Measurements from ENCODE around the gene ZDHHC7. TPM values are rescaled to one million over a fixed set of nuclear protein-coding genes. Genes with fewer than 3 reads are reported as not detected.
"Not testable (repeated sequence)": the region's sequence is repeated elsewhere in the genome, so short reads cannot be mapped to it uniquely, and the experiment has no call there.

Gene ZDHHC7
- total RNA-seq, 1 experiment from 2014 or later, result 46.2 TPM

GRCh38 chr16:84953190-84953746 lies 58.1 kb downstream of the ZDHHC7 start:
- in situ Hi-C loops (cut with HindIII; ENCODE audit: low sequenced_read_pairs), result no loop called here
- no peak for DNase-seq (ENCODE audit: low spot score)

DNA sequence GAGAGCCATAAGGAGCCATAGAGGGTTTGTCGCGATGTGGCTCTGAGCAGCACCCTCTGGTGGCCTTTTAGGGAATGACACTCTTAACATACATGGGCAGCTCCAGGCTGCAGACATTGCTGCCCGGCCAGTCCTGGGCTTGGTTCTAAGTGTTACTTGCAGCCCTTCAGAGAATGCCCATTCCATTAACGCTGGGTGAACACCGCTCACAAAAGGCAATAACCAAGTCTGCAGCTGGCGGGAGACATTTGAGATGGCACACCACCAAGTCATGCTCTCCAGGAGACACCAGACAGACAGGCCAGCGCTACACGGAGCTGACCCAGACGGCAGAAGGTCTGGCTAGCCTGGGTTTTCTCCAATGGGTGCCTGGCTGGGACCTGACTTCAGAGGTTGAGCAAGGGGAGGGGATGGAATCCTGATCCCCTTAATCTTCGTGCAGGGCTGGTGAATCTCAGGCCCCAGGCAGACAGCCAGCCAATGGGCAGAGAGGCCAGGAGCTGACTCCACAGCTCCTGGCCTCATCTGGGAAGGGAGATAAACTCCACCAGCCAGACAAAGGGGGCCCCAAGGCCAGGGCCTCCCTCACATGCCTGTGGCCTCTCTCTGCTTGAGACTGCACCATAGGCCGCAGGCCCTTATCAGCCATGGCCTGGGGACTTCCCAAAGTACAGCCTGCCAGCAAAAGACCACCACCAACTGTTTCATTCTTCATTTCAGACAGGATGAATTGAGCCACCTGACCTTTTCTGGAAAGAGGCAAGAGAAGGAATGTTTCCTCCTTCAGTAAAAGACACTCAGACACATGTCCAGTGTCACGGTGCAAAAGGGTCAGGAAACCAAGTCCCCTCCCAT lies 58.8 kb downstream of the ZDHHC7 start:
- DNase-seq (ENCODE audit: low spot score), result peak; percentile 89
- in situ Hi-C loops (cut with HindIII; ENCODE audit: low sequenced_read_pairs), result no loop called here

- in situ Hi-C loops (cut with HindIII; ENCODE audit: low sequenced_read_pairs), result no loop called here
- no peak for DNase-seq (ENCODE audit: low spot score)
Measured at GRCh38 chr16:84950906-84951305, 60.4 kb downstream of the ZDHHC7 start.

DNA sequence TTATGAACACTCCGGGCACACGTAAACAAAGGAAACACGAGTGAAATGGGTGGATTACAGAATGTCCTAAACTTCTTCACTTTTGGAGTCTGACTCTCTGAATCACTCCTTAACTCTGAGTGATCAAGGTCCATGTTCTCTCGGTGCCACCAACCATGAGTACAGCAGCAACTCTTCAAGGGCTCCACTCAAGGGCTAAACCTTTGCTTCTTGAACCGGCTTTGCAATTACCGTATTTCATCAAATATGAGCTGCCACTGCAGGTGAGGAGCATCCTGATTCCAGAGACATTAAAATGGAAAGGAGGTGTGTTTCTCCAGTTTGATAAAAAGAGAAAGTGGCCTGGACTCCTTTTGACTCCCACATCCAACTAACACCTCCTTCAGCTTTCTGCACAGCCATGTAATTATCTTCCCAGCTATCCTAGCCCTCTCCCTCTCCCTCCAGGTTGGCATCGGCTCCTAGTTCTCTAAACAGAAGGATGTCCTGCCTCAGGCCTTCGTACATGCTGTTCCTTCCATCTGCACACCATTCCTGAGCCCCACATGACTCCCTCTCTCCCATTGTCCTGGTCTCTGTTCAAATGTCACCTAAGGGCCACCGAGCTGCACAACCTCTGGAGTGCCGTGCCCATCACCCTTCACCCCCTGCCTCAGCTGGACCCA lies 61.4 kb downstream of the ZDHHC7 start:
- in situ Hi-C loops (cut with HindIII; ENCODE audit: low sequenced_read_pairs), result no loop called here
- DNase-seq (ENCODE audit: low spot score), result no peak

- in situ Hi-C loops (cut with HindIII; ENCODE audit: low sequenced_read_pairs), result no loop called here
- DNase-seq (ENCODE audit: low spot score), result no peak
Measured at GRCh38 chr16:84948851-84949610, 62.3 kb downstream of the ZDHHC7 start.

GRCh38 chr16:84947996-84948850 lies 63.1 kb downstream of the ZDHHC7 start:
- DNase-seq (ENCODE audit: low spot score), result no peak
- in situ Hi-C loops (cut with HindIII; ENCODE audit: low sequenced_read_pairs), result no loop called here

- peak; percentile 31 for DNase-seq (ENCODE audit: low spot score)
- in situ Hi-C loops (cut with HindIII; ENCODE audit: low sequenced_read_pairs), result no loop called here
Measured at GRCh38 chr16:84947022-84947421, 64.3 kb downstream of the ZDHHC7 start.

DNA sequence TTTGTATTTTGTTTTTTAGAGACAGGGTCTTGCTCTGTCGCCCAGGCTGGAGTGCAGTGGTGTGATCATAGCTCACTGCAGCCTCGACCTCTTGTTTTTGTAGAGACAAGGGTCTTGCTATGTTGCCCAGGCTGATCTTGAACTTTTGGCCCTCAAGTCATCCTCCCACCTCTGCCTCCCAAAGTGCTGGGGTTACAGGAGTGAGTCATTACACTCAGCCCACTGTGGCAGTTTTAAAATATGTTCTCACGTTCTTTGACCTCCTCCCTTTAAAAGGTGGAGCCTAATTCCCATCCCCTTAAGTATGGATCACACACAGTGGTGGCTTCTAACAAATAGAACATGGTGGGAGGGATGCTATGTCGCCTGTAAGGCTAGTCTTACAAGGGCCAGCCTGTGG lies 67.7 kb downstream of the ZDHHC7 start:
- DNase-seq (ENCODE audit: low spot score), result no peak
- in situ Hi-C loops (cut with HindIII; ENCODE audit: low sequenced_read_pairs), result no loop called here

GRCh38 chr16:84942786-84943185 lies 68.5 kb downstream of the ZDHHC7 start:
- in situ Hi-C loops (cut with HindIII; ENCODE audit: low sequenced_read_pairs), result no loop called here
- DNase-seq (ENCODE audit: low spot score), result no peak

DNA sequence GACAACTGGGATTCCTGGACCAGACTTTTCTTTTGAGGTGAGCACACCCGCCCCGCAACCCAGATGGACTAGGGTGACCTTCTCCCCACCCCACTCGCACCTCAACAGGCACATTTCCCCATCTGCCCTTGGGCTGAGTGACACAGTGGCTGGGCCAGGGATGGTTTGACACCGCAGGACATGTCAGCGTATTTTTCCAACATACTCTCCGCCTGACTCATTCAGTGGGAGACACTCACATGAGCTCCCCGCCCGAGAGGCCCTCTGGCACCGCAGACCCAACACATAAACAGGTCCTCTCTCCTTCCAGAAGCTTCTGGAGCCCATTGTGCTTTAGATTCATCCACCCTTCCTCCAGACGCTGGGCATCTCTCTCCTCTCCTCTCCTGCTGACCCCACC lies 69.4 kb downstream of the ZDHHC7 start:
- no peak for DNase-seq (ENCODE audit: low spot score)
- in situ Hi-C loops (cut with HindIII; ENCODE audit: low sequenced_read_pairs), result no loop called here

DNA sequence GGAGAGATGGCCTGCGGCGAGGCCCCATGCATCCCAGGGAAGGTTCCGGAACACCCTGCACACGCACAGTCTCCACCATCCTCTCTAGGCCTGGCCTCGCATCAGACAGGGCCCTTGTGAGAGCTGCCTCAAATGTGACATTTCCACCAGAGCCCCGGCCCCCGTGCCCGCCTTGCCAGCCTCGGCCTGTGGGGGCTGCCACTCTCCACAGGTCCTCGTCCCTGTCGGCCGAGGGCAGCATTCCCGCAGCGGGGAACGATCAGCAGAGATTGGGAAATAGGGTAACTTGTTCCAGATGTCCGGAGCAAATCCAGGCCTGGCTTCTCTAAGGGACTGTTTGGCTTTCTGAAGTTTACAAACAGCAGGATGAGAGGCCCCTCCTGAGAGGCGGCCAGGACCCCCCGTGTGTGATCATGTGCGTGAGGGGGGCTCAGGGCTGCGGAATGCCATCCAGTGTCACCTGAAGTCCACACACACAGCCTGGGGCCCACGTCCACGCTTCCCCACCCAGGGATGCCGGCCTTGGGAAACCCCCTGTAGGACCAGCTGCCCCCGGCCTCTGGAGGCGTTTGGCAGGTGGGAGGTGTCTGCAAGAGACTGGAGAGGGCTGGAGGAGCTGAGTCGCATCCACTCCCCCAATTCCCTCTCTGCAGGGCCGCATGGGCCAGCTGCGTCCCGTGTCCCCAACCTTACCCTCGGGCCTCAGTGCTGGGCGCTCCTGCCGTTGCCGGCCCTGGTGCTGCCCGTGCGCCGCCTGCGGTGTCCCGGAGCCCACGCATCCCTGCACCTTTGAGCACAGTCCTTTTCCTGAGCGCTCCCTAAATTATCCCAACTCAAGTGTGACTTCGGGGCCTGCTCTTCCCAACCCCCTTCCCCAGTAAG lies 70.4 kb downstream of the ZDHHC7 start:
- in situ Hi-C loops (cut with HindIII; ENCODE audit: low sequenced_read_pairs), result no loop called here
- no peak for DNase-seq (ENCODE audit: low spot score)

DNA sequence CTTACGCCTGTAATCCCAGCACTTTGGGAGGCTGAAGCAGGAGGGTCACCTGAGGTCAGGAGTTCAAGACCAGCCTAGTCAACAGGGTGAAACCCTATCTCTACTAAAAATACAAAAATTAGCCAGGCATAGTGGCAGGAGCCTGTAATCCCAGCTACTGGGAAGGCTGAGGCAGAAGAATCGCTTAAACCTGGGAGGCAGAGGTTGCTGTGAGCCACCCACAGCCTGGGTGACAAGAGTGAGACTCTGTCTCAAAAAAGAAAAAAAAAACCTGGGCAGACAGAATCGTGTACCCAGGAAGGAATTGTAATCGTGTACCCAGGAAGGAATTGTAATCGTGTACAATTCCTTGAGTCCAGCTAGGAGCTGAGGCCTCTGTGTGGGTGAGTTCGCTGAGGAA lies 72.7 kb downstream of the ZDHHC7 start:
- in situ Hi-C loops (cut with HindIII; ENCODE audit: low sequenced_read_pairs); DNase-seq (ENCODE audit: low spot score): not testable (repeated sequence)

DNA sequence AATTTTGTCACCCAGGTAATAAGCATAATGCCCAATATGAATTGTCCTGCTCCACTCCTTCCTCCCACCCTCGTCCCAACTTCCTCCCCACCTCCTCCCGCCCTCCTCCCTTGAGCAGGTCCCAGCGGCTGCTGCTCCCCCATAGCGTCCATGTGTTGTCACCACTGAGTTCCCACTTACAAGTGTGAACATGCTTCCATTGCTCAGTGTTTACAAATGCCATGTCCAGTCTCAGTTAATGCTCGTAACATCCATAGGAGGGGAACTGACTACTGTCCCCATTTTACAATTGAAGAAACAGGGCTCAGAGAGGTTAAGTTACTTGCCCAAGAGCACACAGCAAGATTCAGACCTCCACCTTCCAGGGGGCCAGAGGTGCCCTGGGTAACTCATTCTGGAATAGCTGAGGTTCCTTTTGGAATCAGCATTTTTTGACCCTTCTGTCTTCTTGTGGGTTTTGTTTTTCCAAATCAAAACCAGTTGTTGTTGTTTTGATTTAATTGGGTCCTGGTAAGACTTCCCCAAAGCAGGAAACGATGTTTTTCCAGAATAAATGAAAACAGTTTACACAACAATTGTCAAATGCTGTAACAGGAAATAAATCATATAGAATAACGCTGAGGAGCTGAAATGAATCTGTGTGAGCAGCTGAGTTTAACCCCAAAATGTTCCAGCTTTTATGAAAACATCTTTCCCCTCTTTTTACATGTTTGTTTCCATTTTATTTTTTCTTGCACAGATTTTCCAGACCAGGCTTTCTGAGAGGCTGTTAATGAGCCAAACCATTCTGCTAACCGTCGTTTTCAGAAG lies 73.9 kb downstream of the ZDHHC7 start:
- no peak for DNase-seq (ENCODE audit: low spot score)
- in situ Hi-C loops (cut with HindIII; ENCODE audit: low sequenced_read_pairs), result no loop called here

- DNase-seq (ENCODE audit: low spot score), result peak; percentile 25
- in situ Hi-C loops (cut with HindIII; ENCODE audit: low sequenced_read_pairs), result no loop called here
Measured at GRCh38 chr16:84933774-84934631, 77.3 kb downstream of the ZDHHC7 start.

DNA sequence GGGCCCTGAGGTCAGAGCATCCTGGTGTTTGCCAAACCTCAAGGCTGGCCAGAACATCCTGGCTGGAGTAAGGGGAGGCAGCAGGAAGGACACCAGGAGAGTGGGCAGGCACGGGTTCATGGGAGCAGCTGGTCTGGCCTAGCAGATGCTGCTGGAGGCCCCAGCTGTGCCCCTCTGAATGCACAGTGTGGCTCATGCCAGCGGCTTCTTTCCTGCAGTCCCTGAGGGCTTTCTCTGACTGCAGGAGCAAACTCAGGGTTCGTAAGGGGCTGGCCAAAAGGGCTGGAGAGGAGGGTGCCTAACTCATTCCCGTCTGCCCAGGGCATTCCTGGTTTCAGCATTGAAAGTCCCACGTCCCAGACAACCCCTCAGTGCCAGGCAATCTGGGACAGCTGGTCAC lies 78.7 kb downstream of the ZDHHC7 start:
- no peak for DNase-seq (ENCODE audit: low spot score)
- in situ Hi-C loops (cut with HindIII; ENCODE audit: low sequenced_read_pairs), result no loop called here

- DNase-seq (ENCODE audit: low spot score), result no peak
- in situ Hi-C loops (cut with HindIII; ENCODE audit: low sequenced_read_pairs), result no loop called here
Measured at GRCh38 chr16:84931506-84931905, 79.8 kb downstream of the ZDHHC7 start.

Data from G401 (cell line).